WTC11 (cell line): ENCODE data around the gene EDIL3.

ENCODE experiments used
- HMGA2 ChIP-seq: fragments of 250-450 bp; sonication (Bioruptor Pico); IDR thresholded peaks from 2 replicates; pipeline ENCODE4 v1.4.0; 2021; ENCODE audit warnings: mild to moderate bottlenecking, moderate library complexity
- ZBTB21 ChIP-seq: sonication (generic); formaldehyde crosslinking; IDR thresholded peaks from 2 replicates; pipeline ENCODE4 v1.8.1; 2023; ENCODE audit warnings: mild to moderate bottlenecking, missing genetic modification reagents, borderline replicate concordance
- TF ChIP-seq, protein P1 (sequence below): sonication (generic); formaldehyde crosslinking; IDR thresholded peaks from 2 replicates; pipeline ENCODE4 v1.8.0; 2022; ENCODE audit warnings: mild to moderate bottlenecking, missing genetic modification reagents
- TF ChIP-seq, protein P2 (sequence below): fragments of 200-600 bp; IDR thresholded peaks from 2 replicates; pipeline ENCODE4 v1.8.0; 2022; ENCODE audit warnings: antibody characterized with exemption

DNA sequence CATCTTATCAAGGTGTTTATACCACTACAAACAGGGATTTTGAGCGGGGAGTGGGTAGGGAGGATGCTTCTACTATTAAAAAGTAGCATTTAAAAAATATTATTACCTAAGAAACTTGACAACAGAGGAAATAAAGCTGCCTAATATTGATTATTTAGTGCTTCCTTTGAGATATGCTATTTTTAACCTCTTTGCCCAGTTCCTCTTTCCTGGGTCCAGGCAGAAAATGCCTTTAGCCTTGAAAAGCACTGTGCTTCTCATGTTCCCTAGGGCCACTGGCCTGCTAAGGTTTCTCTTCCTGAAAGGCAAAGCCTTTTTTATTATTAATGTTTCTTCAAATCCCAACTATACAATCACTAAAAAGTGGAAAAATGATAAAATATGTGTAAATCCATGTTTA lies 446.8 kb downstream of the EDIL3 start:
- TF ChIP-seq, protein P1, sequence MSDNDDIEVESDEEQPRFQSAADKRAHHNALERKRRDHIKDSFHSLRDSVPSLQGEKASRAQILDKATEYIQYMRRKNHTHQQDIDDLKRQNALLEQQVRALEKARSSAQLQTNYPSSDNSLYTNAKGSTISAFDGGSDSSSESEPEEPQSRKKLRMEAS (CRISPR knock-in tag), result no peak
- TF ChIP-seq, protein P2, sequence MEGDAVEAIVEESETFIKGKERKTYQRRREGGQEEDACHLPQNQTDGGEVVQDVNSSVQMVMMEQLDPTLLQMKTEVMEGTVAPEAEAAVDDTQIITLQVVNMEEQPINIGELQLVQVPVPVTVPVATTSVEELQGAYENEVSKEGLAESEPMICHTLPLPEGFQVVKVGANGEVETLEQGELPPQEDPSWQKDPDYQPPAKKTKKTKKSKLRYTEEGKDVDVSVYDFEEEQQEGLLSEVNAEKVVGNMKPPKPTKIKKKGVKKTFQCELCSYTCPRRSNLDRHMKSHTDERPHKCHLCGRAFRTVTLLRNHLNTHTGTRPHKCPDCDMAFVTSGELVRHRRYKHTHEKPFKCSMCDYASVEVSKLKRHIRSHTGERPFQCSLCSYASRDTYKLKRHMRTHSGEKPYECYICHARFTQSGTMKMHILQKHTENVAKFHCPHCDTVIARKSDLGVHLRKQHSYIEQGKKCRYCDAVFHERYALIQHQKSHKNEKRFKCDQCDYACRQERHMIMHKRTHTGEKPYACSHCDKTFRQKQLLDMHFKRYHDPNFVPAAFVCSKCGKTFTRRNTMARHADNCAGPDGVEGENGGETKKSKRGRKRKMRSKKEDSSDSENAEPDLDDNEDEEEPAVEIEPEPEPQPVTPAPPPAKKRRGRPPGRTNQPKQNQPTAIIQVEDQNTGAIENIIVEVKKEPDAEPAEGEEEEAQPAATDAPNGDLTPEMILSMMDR, result no peak
- TF ChIP-seq ZBTB21 (CRISPR knock-in tag), result no peak
- TF ChIP-seq HMGA2 (CRISPR knock-in tag), result no peak
